ENCODE data around the gene COL9A2.

- TF ChIP-seq CTCF (IDR thresholded peaks at IDR 0.05) = no peak
- no peak for TF ChIP-seq EZH2phosphoT487 (IDR thresholded peaks at IDR 0.05; ENCODE audit: borderline replicate concordance, low read depth)
- TF ChIP-seq FOXM1 (IDR thresholded peaks at IDR 0.05; ENCODE audit: low read depth) = no peak
Measured at GRCh38 chr1:40265298-40265697, 51.8 kb downstream of the COL9A2 start.

Measured in SK-N-SH (cell line).